K562 (cell line): ENCODE results near the gene CH25H. TPM values are rescaled to one million over a fixed set of nuclear protein-coding genes. Genes with fewer than 3 reads are reported as not detected.

Experiments used
- ATAC-seq: fragments of 200-7000 bp; cut with Tn5 transposase; 3 replicates; pipeline ENCODE4 v1.9.1; 2020; ENCODE audit warnings: moderate library complexity
- BruUV-seq: library from RNA; stranded (reverse); fragments of 400-500 nt; replicated peaks from 2 replicates; lab custom pipeline; 2021; lab: Mats Ljungman, UMichigan
- CTCF ChIA-PET: fragments of 300-600 bp; formaldehyde crosslinking; extraction: SDS; loops from one replicate; lab custom pipeline; 2021; ENCODE audit warnings: low intra/inter-chr PET ratio; lab: Yijun Ruan, JAX
- POLR2A ChIA-PET: fragments of 300-600, 350-650 bp; sonication (Branson Sonifier 250); formaldehyde crosslinking; extraction: SDS; loops from one replicate; lab custom pipeline; 2021; ENCODE audit warnings: antibody characterized with exemption, inconsistent platforms; lab: Yijun Ruan, JAX
- DNase-seq, 4 experiments: peaks; one replicate each; pipeline versions ENCODE4 v3.0.0 to v3.0.0-alpha.2; 2011 to 2018; ENCODE audit warnings: low spot score in 3 of 4, mixed read lengths in 3 of 4; ENCODE audit errors: extremely low read depth in 1 of 4
- FAIRE-seq: peaks from 2 replicates; lab custom pipeline; 2011; peaks lifted over from hg19 to GRCh38; lab: Jason Lieb, UNC
- H2AFZ ChIP-seq: 2 replicates; pipeline ENCODE4 v1.6.0; 2011; ENCODE audit warnings: low read depth, low read length, control low read depth, inconsistent platforms
- H3K27ac ChIP-seq: fragments of 200-600 bp; 3 replicates; pipeline ENCODE4 v1.8.0; 2011; ENCODE audit warnings: low read depth, mild to moderate bottlenecking, control low read depth, inconsistent platforms, low read length, moderate library complexity, mixed read lengths; ENCODE audit errors: extremely low read depth
- H3K27me3 ChIP-seq, 2 experiments: fragments of 300-600 bp in 1 of 2; 2 replicates in 1 of 2; 3 replicates in 1 of 2; pipeline versions ENCODE4 v1.6.0 to v1.8.0; 2011; ENCODE audit warnings: inconsistent platforms in 2 of 2, low read length in 2 of 2, mild to moderate bottlenecking in 1 of 2, mixed read lengths in 1 of 2, moderate library complexity in 1 of 2; ENCODE audit not compliant: control insufficient read depth in 2 of 2, insufficient read depth in 2 of 2
- H3K36me3 ChIP-seq: fragments of 300-600 bp; 3 replicates; pipeline ENCODE4 v1.8.0; 2011; ENCODE audit warnings: mild to moderate bottlenecking, low read length, inconsistent platforms; ENCODE audit not compliant: control insufficient read depth, insufficient read depth
- H3K4me1 ChIP-seq, 2 experiments: fragments of 200-600 bp in 1 of 2; replicated peaks in 1 of 2; 2 replicates in 1 of 2; 3 replicates in 1 of 2; pipeline versions ENCODE4 v1.5.1 to v1.8.0; 2011; ENCODE audit warnings: inconsistent platforms in 2 of 2, low read length in 2 of 2, mild to moderate bottlenecking in 1 of 2, mixed read lengths in 1 of 2, moderate library complexity in 1 of 2; ENCODE audit not compliant: control insufficient read depth in 2 of 2, insufficient read depth in 2 of 2
- H3K4me2 ChIP-seq: 2 replicates; pipeline ENCODE4 v1.6.1; 2011; ENCODE audit warnings: low read length, control low read depth, inconsistent platforms, mixed read lengths; ENCODE audit not compliant: insufficient read depth
- H3K4me3 ChIP-seq: fragments of 200-600 bp; sonication (generic), shearing (Covaris generic); 2 replicates; pipeline ENCODE4 v1.5.1; 2016; ENCODE audit warnings: control low read depth, inconsistent platforms
- H3K79me2 ChIP-seq: fragments of 200-600 bp; 3 replicates; pipeline ENCODE4 v1.8.0; 2011; ENCODE audit warnings: low read length, inconsistent platforms; ENCODE audit not compliant: control insufficient read depth, insufficient read depth
- H3K9ac ChIP-seq, 2 experiments: 2 replicates each; pipeline versions ENCODE4 v1.6.0 to v1.6.1; 2011; ENCODE audit warnings: low read depth in 2 of 2, low read length in 2 of 2, control low read depth in 1 of 2, inconsistent platforms in 1 of 2, mild to moderate bottlenecking in 1 of 2, mixed read lengths in 1 of 2; ENCODE audit not compliant: insufficient read depth in 1 of 2
- H3K9me1 ChIP-seq: one replicate; pipeline ENCODE4 v1.6.0; 2011; ENCODE audit warnings: inconsistent platforms, mild to moderate bottlenecking, low read length, moderate library complexity; ENCODE audit not compliant: control insufficient read depth, insufficient read depth
- H3K9me3 ChIP-seq: replicated peaks from 2 replicates; pipeline ENCODE4 v1.5.1; 2011; ENCODE audit warnings: low read depth, low read length, inconsistent platforms; ENCODE audit not compliant: control insufficient read depth, insufficient read depth
- H4K20me1 ChIP-seq: replicated peaks from 2 replicates; pipeline ENCODE4 v1.6.1; 2011; ENCODE audit warnings: low read length, inconsistent platforms, mixed read lengths; ENCODE audit not compliant: control insufficient read depth, insufficient read depth
- BACH1 ChIP-seq: fragments of 200-800 bp; sonication (Bioruptor generic); IDR thresholded peaks from 2 replicates; pipeline ENCODE4 v1.6.1; 2016; ENCODE audit warnings: missing genetic modification characterization, missing compliant biosample characterization
- E2F5 ChIP-seq: sonication (generic); formaldehyde crosslinking; IDR thresholded peaks from 2 replicates; pipeline ENCODE4 v1.8.0; 2022; ENCODE audit warnings: mild to moderate bottlenecking, missing genetic modification reagents
- KLF10 ChIP-seq: fragments of 250-450 bp; sonication (Bioruptor Pico); IDR thresholded peaks from 2 replicates; pipeline ENCODE4 v1.6.1; 2021; ENCODE audit warnings: matching md5 sums
- MTA3 ChIP-seq: fragments of 450-650 bp; formaldehyde crosslinking; IDR thresholded peaks from 2 replicates; pipeline ENCODE4 v1.6.1; 2017; ENCODE audit warnings: mild to moderate bottlenecking, borderline replicate concordance
- MYC ChIP-seq, 2 experiments: fragments of 250-450 bp in 1 of 2; sonication (Bioruptor Pico) in 1 of 2; IDR thresholded peaks; 2 replicates each; pipeline versions ENCODE4 v1.5.1 to v1.6.1; 2012 to 2021; ENCODE audit warnings: low read depth in 2 of 2, borderline replicate concordance in 1 of 2, improper control_type of control experiment in 1 of 2, low read length in 1 of 2, mild to moderate bottlenecking in 1 of 2, moderate library complexity in 1 of 2
- NELFE ChIP-seq: IDR thresholded peaks from 2 replicates; pipeline ENCODE4 v1.6.1; 2011; ENCODE audit warnings: mild to moderate bottlenecking; ENCODE audit not compliant: insufficient read depth, insufficient read length
- NUFIP1 ChIP-seq: fragments of 450-650 bp; IDR thresholded peaks from 2 replicates; pipeline ENCODE4 v1.6.1; 2018; ENCODE audit not compliant: partially characterized antibody
- RFX1 ChIP-seq: fragments of 450-650 bp; IDR thresholded peaks from 2 replicates; pipeline ENCODE4 v1.6.1; 2016; ENCODE audit warnings: mild to moderate bottlenecking, moderate library complexity
- SFPQ ChIP-seq: fragments of 200-400 bp; formaldehyde crosslinking; IDR thresholded peaks from 2 replicates; pipeline ENCODE4 v1.6.1; 2017; ENCODE audit warnings: mild to moderate bottlenecking, low read depth, low read length, moderate library complexity
- TCF3 ChIP-seq: sonication (generic); formaldehyde crosslinking; IDR thresholded peaks from 2 replicates; pipeline ENCODE4 v1.4.0; 2020; ENCODE audit warnings: mild to moderate bottlenecking, missing genetic modification reagents
- TOE1 ChIP-seq, 2 experiments: fragments of 450-650 bp in 1 of 2; sonication (generic) in 1 of 2; formaldehyde crosslinking in 1 of 2; IDR thresholded peaks; 2 replicates each; pipeline versions ENCODE4 v1.7.1 to v1.8.0; 2016 to 2022; ENCODE audit warnings: borderline replicate concordance in 2 of 2, mild to moderate bottlenecking in 2 of 2, antibody characterized with exemption in 1 of 2, inconsistent platforms in 1 of 2, low read depth in 1 of 2, missing genetic modification reagents in 1 of 2, moderate library complexity in 1 of 2
- XRCC4 ChIP-seq: IDR thresholded peaks from one replicate; pipeline ENCODE4 v1.6.1; 2011; ENCODE audit not compliant: insufficient read depth, insufficient read length; ENCODE audit errors: extremely low read depth
- ZNF121 ChIP-seq: sonication (generic); formaldehyde crosslinking; conservative IDR thresholded peaks from 2 replicates; pipeline ENCODE4 v1.8.0; 2022; ENCODE audit warnings: missing genetic modification reagents
- ZNF282 ChIP-seq: sonication (generic); formaldehyde crosslinking; IDR thresholded peaks from 2 replicates; pipeline ENCODE4 v1.8.1; 2023; ENCODE audit warnings: missing genetic modification reagents
- ZNF511 ChIP-seq: sonication (generic); formaldehyde crosslinking; IDR thresholded peaks from 2 replicates; pipeline ENCODE4 v1.8.0; 2022; ENCODE audit warnings: mild to moderate bottlenecking, missing genetic modification reagents
- ZNF57 ChIP-seq: fragments of 450-650 bp; formaldehyde crosslinking; IDR thresholded peaks from 2 replicates; pipeline ENCODE4 v1.4.0; 2020; ENCODE audit warnings: mild to moderate bottlenecking, moderate library complexity
- in situ Hi-C: fragments of 300-500 bp; cut with MboI; formaldehyde crosslinking; loops from 4 replicates; pipeline ENCODE4 v1.15.0; 2018; ENCODE audit warnings: inconsistent platforms, mixed read lengths
- intact Hi-C: fragments of 100-400 bp; cut with micrococcal nuclease; formaldehyde crosslinking; loops from 2 replicates; pipeline ENCODE4 v1.14.2; 2022
- polyA plus RNA-seq, 8 experiments: library from polyadenylated mRNA; depleted of rRNA in 4 of 8; stranded (reverse) in 5 of 8; unstranded in 3 of 8; fragments of >200 nt; fragmentation: Nextera tagmentation in 2 of 8; fragmentation: Illumina TruSeq in 1 of 8; extraction: Ambion mirVana in 2 of 8; extraction: Trizol in 1 of 8; gene quantifications; 2 replicates each; pipeline versions ENCODE4 v1.2.1 to v1.2.3, GENCODE V29; 2011 to 2014; ENCODE audit warnings: inconsistent platforms in 1 of 8, missing spikeins in 1 of 8
- total RNA-seq, 7 experiments: library from RNA; depleted of rRNA in 6 of 7; stranded (reverse); fragments of >200 nt in 6 of 7; fragmentation: Illumina TruSeq in 2 of 7; extraction: Trizol in 2 of 7; gene quantifications; 2 replicates each; pipeline versions ENCODE4 v1.2.1 to v1.2.3, GENCODE V29; 2011 to 2021; ENCODE audit warnings: low replicate concordance in 1 of 7

The CH25H gene
- total and polyA plus RNA-seq, 9 of the 15 experiments (the other 6 are each of a cell fraction or from before 2014, with no cell fraction given) = not detected

GRCh38 chr10:89159316-89159715, 47.8 kb downstream of the CH25H start:
- intact Hi-C loops = no loop called here
- no peak overlapping the region for H3K4me2 ChIP-seq
- FAIRE-seq (no peak), ATAC-seq (no peak), DNase-seq (no peak)
- H3K36me3 ChIP-seq = no peaks in the 10 kb centered on the region
- H3K4me1 ChIP-seq = no peaks in the 10 kb centered on the region
- POLR2A ChIA-PET = interaction anchor here (1.1 kb wide), 1 partner anchor 11 kb away, joined by 4 read pairs; no protein-coding TSS in a partner anchor
- CTCF ChIA-PET = no interaction called here
- in situ Hi-C loops = no loop called here
- no peak overlapping the region for H3K27ac ChIP-seq
- no peaks in the 10 kb centered on the region for H3K27me3 ChIP-seq
- no peaks in the 10 kb centered on the region for H4K20me1 ChIP-seq
- no peaks in the 10 kb centered on the region for H3K9me1 ChIP-seq
- no TSS peak for BruUV-seq
- H3K79me2 ChIP-seq = no peaks in the 10 kb centered on the region
- no peaks in the 10 kb centered on the region for H3K9me3 ChIP-seq
- no peak overlapping the region for H3K9ac ChIP-seq
- H2AFZ ChIP-seq = no peak overlapping the region
- no peak overlapping the region for H3K4me3 ChIP-seq
- TF ChIP-seq BACH1 (no peak), TOE1 (IDR thresholded peaks at IDR 0.05; ENCODE audit: borderline replicate concordance) (no peak), TOE1 (CRISPR knock-in tag; IDR thresholded peaks at IDR 0.05; ENCODE audit: borderline replicate concordance, low read depth) (no peak), MYC (IDR thresholded peaks at IDR 0.05; ENCODE audit: low read depth, low read length) (no peak), MYC (CRISPR knock-in tag; IDR thresholded peaks at IDR 0.05; ENCODE audit: borderline replicate concordance, low read depth) (no peak), MTA3 (no peak), ZNF282 (no peak), TCF3 (CRISPR knock-in tag) (no peak), RFX1 (no peak), KLF10 (CRISPR knock-in tag) (no peak), E2F5 (CRISPR knock-in tag) (no peak), NUFIP1 (no peak), ZNF57 (CRISPR knock-in tag) (no peak), ZNF511 (CRISPR knock-in tag) (no peak), ZNF121 (no peak), XRCC4 (no peak), NELFE (no peak), SFPQ (no peak)
